GM19025 (cell line): Measurements from ENCODE around the gene LSMEM2.
A peak's percentile ranks its signal among the peaks of the same experiment; 100 is the strongest.
"Not testable (repeated sequence)": the region's sequence is repeated elsewhere in the genome, so short reads cannot be mapped to it uniquely, and the experiment has no call there.

Source experiments
- ATAC-seq: cut with Tn5 transposase; IDR thresholded peaks from one replicate; pipeline ENCODE4 v1.9.1; 2021; ENCODE audit warnings: mild to moderate bottlenecking, low read depth, moderate library complexity; ENCODE audit not compliant: unreplicated experiment

The LSMEM2 gene

DNA sequence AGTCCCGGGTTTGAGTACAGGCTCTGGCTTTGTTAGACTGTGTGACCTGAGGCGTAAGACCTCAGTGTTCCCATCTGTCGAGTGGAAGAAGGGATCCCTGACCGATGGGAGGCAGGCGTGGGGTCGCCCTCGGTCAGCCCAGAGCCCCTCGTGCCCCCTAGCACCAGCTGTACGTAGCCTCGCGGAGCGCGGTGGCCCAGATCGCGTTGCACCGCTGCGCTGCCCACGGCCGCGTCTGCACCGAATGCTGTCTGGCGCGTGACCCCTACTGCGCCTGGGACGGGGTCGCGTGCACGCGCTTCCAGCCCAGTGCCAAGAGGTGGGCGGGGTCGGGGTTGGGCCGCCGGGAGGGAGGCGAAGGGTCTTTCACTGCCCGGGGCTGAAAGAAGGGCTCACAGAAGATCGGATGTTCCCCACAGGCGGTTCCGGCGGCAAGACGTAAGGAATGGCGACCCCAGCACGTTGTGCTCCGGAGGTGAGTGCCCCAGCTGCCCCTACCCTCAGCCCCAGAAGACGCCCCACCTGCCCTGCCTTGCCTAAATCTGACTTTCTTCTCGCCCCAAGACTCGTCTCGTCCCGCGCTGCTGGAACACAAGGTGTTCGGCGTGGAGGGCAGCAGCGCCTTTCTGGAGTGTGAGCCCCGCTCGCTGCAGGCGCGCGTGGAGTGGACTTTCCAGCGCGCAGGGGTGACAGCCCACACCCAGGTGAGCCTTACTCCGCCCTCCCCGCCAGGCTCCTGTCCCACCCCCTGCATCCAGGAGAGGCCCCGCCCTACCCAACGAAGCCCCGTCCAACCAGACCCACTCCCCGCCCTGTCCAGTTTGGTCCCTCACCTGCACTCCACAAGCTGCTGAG, 3.5 kb upstream of the LSMEM2 start:
- ATAC-seq: no peak

DNA sequence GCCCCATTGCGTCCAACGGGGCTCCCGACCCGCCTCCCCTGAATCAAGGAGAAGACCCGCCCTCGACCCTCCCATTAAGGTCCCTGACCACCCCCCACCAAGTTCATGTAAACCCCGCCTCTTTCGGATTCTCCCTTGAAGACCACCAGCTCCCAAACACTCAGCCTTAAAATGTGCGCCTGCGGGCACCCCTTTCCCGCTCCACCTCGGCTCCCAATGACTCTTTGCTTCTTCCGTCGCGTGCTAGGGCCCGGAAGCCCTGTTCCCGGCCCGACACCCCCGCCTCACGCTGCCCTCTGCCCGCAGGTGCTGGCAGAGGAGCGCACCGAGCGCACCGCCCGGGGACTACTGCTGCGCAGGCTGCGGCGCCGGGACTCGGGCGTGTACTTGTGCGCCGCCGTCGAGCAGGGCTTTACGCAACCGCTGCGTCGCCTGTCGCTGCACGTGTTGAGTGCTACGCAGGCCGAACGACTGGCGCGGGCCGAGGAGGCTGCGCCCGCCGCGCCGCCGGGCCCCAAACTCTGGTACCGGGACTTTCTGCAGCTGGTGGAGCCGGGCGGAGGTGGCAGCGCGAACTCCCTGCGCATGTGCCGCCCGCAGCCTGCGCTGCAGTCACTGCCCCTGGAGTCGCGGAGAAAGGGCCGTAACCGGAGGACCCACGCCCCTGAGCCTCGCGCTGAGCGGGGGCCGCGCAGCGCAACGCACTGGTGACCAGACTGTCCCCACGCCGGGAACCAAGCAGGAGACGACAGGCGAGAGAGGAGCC, 2.7 kb upstream of the LSMEM2 start:
- no peak for ATAC-seq

DNA sequence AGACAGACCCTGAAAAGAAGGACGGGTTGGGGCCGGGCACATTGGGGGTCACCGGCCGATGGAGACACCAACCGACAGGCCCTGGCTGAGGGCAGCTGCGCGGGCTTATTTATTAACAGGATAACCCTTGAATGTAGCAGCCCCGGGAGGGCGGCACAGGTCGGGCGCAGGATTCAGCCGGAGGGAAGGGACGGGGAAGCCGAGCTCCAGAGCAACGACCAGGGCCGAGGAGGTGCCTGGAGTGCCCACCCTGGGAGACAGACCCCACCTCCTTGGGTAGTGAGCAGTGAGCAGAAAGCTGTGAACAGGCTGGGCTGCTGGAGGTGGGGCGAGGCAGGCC, 2.2 kb upstream of the LSMEM2 start:
- no peak for ATAC-seq

DNA sequence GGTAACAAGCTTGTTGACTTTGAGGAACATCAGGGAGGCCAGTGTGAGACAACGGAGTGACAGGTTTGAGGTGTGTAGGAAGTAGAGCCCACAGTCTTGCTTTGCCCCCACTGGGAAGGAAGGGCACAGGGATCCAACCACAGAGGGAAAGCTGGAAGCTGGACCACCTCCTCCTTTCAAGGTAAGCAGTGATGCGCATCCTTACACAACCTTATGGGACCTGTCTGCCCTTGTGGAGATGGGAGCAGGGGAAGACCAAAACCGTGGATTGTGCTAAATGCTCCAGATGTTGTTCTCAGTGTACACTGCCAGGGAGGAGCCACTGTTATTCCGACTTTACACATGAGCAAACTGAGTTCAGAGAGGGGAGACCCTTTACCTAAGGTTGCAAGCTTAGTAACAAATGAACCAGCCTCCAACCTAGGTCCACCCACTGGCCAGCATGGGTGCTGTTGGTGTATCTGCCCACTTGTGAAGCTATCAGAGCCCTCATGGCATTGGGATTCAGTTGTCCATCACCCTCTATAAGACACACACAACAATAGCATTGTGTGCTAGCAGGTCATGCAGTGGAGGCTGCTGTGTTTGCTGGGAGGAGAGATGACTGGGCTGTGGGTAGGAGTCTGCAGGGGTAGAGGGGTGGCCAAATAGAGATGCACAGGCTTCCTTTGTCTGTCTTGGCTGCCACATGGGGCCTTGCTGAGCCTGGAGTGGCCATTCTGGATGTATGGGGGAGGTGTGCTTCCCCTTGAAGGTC, 586 bp upstream of the LSMEM2 start:
- no peak for ATAC-seq

DNA sequence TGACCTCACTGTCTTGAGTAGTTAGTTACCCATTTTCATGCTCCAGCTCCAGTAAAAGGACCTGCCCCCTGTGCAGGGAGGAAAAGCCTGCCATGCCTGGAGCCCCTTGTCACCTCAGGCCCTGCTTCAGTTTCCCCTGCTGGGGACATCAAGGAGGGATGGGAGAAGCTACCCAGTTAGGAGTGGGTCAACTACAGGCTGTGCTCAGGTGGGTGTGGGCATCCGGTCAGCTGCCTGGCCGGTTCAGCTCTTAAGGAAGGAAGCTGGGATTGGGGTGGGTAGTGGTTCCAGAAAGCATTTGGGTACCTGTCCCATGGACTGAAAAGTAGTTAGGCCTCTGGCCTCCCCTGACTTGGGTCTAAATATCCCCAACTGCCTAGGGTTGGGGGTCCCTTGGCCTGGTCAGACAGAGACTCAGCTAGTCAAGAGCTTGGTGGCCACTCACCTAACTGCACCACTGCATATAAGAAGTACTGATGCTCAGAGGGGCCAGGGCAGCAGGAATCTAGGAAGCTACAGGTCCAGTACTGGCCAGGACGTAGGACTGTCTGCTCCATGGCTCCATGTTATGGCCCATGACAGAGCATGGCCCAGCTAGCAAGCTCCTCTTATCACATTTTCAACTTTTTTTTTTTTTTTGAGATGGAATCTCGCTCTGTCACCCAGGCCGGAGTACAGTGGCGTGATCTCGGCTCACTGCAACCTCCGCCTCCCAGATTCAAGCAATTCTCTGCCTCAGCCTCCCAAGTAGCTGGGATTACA, 549 bp downstream of the LSMEM2 start:
- no peak for ATAC-seq

DNA sequence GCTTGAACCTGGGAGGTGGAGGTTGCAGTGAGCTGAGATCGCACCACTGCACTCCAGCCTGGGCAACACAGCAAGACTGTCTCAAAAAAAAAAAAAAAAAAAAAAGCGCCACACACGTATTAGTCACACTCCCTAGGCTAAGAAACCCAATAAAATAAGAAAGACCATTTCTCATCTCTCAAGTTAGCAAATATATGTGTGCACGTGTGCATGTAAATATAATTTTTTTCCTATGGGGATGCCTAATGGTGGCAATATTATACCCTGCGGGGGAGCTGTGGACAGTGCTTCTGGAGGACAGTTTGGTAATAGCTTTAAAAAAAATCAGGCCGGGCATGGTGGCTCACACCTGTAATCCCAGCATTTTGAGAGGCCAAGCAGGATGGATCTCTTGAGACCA, 5.2 kb downstream of the LSMEM2 start:
- ATAC-seq: not testable (repeated sequence)

DNA sequence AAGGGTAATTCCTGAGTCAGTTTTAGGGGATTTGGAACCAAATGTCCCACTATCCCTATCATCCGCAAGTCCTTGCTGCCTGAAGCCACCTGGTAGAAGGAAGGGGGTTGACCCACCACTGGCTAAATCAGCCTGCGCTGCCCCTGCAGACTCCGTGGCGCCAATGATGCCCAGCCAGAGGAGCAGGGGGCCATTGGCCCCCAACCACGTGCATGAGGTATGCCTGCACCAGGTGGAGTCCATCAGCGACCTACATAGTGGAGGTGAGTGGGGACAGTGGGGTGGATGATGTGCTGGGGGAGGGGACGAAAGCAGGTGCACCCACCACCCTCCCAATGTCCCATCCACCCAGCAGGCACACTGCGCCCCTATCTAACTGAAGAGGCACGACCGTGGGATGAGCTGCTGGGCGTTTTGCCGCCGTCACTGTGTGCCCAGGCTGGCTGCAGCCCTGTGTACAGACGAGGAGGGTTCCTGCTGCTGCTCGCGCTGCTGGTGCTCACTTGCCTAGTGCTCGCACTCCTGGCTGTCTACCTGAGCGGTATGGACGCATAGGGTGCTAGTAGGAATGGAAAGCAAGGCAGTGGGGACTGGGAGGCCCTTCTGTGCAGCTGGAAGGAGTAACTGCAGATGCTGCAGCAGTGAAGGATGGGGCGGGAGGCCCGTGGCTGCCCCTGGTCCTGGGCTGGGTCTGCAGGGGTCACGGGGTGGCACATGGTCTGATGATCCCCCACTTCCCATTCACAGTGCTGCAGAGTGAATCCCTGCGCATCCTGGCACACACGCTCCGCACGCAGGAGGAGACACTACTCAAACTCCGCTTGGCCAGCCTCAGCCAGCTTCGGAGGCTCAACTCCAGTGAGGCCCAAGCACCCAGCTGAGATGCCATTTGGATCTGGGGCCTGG, 7.7 kb downstream of the LSMEM2 start:
- ATAC-seq: no peak

DNA sequence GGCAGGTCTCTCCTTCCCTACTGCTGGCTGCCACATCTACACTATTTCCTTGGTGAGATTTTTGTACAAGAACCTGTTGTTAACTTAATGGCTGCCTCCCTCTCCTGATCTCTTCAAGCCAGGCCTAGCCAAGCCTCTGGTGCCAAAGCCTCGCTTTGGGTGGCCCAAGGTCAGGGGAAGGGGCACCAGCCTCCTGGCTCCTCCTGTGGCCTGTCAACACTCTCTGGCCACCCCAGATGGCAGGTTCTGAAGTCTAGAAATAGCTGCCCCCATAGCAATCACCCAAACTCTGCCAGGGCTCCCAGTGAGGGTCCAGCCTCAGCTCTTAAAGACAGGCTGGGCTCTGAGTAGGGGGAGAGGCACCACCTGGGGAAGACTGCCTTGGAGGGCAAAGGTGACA, 8.4 kb downstream of the LSMEM2 start:
- no peak for ATAC-seq

DNA sequence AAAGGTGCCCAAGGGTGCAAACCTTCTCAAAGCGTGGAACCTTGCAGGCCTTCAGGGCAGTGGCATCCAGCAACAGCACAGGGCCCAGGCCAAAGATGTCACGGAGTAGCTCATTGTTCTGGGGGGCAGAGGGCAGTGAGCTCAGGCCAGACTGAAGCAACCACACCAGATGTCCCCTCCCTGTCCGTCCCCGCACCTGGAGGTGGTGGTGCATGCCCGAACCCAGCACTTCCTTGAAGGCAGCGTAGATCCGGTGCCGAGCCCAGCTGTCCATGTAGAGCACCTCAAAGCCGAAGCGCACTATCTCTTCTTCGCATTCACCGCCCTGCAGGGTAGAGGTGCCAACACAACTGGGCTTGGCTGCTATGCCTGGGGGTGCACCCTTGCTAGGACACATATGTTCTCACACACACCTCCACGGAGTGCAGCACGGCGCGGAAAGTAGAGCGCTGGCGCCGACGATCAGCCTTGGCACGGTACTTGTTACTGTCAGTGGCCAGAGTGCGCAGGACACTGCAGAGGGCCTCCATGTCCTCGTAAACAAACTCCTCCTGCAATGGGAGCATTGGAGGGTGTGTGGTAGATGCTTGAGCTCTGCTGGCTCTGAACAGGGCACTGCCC, 9.6 kb downstream of the LSMEM2 start:
- no peak for ATAC-seq

DNA sequence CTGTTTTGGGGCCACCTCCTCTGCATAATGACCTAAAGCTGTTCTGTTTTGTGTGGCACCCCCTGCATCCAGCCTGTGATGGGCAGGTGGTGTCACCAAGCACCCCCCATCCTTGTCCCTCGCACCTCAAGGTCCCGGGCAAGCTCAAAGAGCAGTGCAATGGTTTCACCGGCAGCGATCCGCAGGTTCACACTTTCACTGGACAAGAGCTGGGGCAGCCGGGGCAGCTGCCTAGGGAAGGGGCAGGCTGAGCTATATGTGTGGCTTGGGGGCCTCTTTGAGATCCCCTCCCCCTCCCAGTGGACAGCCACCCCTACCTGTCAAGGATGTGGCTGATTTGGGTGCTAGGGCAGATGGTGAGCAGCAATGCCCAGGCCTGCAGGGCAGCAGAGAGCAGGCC, 10.2 kb downstream of the LSMEM2 start:
- no peak for ATAC-seq

DNA sequence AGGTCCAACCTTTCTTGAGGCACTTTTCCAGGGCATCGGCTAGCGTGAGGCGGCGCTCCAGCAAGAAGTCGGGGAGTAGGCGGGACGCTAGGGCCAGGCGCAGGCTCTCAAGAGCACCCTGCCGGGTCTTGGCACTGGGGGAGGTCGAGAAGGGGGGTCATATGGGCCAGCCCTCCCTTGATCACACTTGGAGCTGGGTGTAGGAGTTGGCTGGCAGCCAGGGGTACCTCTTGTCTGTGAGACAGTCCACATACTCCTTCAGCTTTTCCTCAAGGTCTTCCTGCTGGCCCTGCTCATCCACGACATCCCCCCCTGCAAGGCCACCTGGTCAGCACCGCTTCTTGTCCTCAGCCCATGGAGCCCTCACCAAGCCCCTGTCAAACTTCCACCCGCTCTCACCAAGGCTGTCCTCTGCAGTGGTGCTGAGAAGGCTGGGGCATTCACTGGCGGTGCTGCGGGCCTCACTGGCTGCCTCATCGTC, 11.3 kb downstream of the LSMEM2 start:
- ATAC-seq: no peak

DNA sequence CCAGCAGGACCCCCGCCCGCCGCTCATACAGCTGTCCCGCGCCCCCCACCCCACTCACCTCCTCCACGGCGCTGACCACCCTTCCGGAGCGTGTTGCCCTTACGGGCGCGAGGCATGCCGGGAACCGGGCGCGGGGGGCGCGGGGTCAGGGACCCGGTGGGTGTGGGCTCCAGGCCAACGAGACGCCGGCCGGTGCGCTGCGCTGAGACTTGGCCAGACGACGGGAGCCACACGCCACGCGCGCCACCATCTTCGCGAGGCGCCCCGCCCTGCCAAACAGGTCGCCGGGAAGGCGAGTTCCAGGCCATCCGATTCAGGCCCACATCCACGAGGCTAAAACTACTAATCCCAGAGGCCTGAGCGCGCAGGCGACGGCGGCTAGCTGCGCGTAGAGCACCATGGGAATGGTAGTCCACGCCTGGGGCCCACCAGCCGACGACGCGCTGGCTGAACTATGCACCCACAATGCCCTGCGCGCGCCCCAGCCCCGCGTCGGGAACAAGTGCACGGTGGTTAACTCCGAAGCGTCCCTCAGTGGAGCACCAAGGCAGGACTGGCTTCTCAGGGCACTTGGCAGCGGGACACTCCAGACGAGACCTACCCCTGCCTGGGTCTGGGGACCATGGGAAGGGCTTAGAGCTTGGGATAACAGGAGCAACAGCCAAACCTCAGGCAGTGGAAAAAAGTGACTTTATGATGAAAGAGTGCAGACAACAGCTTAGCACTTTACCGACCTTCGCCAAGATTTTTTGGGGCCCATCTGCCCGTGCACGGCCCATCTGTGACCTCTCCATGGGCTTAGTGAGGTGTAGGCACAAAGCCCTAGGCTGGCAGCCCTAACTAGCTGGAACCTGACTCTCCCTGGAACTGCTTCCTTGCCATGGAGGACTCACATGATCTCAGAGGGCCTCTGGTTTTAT, 13.5 kb downstream of the LSMEM2 start, which contains the start of gene IFRD2:
Gene IFRD2, minus strand, starts transcription at position 271 of the 920 bp plus-strand sequence. Its CDS starts 155 bp downstream, at position 116.
- ATAC-seq: peak; percentile 95

DNA sequence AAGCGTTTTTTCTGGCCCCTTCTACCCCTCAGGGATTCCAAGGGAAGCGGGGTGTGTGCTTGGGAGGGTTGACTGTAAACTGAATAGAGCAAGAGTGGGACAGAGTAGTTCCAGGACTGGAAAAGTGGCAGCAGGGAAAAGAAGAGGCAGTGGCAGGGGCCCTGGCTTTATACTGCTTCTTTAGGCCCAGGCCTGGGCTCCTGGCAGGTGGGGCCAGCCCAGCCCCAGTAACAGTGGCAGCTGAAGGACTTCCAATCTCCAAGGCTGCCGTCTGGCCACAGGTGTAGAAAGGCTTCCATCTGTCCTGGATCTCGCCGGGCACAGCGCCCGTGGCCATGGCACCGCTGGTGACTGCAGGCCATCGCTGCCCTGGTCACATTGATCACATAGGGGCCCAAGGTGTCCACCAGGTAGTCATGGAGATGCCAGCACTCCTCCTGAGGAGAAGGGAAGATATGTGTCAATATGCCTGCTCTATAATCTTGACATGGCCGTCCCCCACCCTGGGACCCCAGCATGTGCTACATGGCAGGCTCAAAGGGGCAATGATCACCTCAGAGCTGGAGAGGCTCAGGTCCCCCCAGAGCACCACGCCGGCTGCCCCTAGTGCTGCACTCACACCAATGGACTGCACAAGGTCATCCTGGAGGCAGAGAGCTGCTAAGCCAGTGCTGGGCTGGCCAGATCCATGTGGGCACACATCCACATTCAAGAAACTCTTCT, 14.4 kb downstream of the LSMEM2 start:
- ATAC-seq: no peak

DNA sequence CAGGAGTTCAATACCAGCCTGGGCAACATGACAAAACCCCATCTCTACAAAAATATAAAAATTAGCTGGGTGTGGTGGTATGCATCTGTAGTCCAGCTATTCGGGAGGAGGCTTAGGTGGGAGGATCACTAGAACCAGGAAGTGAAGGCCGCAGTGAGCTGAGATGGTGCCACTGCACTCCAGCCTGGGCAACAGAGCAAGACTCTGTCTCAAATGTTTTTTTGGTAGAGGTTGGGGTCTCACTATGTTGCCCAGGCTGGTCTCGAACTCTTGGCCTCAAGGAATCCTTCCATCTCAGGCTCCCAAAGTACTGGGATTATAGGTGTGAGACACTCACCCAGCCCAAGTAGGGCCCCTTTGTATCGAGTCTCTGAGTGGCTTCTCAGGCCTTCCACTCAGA, 15.2 kb downstream of the LSMEM2 start:
- no peak for ATAC-seq

DNA sequence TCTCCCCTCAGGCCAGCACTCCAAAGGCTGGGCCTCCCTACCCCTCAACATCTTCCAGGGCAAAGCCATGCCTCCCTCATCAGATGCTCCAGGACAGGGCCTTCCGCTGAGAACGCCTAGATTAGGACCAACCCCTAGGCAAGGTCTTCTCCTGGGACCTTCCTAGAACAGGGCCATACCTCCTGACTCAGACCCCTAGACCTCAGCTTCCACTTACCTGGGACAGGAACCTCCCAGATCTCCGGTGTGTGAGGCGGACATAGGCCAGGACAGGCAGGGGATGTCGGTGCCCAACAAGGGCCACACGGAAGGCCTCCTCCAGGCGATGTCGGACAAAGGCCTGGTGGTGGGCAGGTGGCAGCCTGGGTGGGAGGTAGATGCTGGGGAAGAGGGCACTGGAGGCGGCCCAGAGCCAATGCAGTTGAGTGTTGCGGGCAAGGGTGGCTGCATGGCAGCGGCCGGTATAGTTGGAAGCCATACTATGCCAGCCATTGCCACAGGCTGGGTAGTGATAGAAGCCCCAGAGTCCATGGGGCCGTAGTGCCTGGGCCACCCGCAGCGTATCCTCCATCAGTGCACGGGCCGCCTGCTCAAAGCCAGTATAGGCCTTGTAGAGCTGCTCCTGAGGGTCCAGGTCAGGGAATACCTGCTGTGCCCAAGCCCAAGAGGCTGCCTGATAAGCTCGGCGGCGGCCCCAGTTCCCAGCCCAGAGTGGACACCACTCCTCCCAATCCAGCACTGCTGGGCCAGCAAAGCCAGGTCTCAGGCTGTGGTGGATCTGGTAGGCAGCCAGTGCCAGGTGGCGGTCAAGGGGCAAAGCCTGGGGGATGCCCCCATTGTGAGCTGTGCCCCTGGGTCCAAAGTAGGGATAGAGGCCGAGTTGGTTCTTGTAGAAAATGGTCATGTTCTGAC, 15.9 kb downstream of the LSMEM2 start:
- no peak for ATAC-seq
